AG10803 (cell line): ENCODE results near the gene CCDC8.
"Not testable (repeated sequence)": the region's sequence is repeated elsewhere in the genome, so short reads cannot be mapped to it uniquely, and the experiment has no call there.

ENCODE experiments used
- DNase-seq: peaks from one replicate; pipeline ENCODE4 v3.0.0; 2010; ENCODE audit warnings: low read depth
- H3K4me3 ChIP-seq: 2 replicates; pipeline ENCODE4 v1.5.1; 2011; ENCODE audit warnings: mild to moderate bottlenecking, low read length, control low read depth
- TF ChIP-seq, protein P1 (sequence below): conservative IDR thresholded peaks from 2 replicates; pipeline ENCODE4 v1.5.1; 2011; ENCODE audit warnings: mild to moderate bottlenecking, low read length, control low read depth, inconsistent platforms

The CCDC8 gene

DNA sequence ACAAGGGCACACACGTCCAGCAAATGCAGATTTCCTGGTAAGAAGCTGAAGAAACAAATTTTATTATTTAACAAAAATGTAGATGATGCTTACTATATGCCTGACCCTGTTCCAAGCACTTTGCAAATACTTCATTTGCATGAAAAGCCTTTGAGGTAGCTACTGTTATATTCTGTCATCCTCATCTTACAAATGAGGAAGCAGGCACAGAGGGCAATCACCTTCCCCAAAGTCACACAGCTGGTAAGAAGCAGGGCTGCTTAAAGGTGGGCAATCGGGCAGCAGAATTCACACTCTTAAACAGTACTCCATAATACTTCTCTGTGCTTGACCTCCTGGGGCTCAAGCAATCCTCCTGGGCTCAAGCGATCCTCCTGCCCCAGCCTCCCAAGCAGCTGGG, 33.6 kb upstream of the CCDC8 start:
- H3K4me3 ChIP-seq = no peak overlapping the region
- TF ChIP-seq, protein P1, sequence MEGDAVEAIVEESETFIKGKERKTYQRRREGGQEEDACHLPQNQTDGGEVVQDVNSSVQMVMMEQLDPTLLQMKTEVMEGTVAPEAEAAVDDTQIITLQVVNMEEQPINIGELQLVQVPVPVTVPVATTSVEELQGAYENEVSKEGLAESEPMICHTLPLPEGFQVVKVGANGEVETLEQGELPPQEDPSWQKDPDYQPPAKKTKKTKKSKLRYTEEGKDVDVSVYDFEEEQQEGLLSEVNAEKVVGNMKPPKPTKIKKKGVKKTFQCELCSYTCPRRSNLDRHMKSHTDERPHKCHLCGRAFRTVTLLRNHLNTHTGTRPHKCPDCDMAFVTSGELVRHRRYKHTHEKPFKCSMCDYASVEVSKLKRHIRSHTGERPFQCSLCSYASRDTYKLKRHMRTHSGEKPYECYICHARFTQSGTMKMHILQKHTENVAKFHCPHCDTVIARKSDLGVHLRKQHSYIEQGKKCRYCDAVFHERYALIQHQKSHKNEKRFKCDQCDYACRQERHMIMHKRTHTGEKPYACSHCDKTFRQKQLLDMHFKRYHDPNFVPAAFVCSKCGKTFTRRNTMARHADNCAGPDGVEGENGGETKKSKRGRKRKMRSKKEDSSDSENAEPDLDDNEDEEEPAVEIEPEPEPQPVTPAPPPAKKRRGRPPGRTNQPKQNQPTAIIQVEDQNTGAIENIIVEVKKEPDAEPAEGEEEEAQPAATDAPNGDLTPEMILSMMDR = no peak
- DNase-seq = no peak

DNA sequence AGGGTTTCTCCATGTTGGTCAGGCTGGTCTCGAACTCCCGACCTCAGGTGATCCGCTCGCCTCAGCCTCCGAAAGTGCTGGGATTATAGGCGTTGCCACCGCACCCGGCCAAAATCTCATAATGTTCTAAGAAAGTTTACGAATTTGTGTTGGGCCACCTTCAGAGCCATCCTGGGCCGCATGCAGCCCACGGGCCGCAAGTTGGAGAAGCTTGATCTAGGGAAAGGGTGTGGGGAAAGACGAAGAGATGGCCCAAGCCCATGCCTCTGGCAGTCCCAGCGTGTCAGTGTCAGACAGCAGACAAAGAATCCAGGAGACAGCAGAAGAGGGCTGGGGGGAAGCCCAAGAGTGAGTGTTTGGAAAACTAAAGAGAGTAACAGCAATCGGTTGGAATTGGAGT, 32.7 kb upstream of the CCDC8 start:
- no peak overlapping the region for H3K4me3 ChIP-seq
- no peak for DNase-seq
- TF ChIP-seq, protein P1 = no peak

DNA sequence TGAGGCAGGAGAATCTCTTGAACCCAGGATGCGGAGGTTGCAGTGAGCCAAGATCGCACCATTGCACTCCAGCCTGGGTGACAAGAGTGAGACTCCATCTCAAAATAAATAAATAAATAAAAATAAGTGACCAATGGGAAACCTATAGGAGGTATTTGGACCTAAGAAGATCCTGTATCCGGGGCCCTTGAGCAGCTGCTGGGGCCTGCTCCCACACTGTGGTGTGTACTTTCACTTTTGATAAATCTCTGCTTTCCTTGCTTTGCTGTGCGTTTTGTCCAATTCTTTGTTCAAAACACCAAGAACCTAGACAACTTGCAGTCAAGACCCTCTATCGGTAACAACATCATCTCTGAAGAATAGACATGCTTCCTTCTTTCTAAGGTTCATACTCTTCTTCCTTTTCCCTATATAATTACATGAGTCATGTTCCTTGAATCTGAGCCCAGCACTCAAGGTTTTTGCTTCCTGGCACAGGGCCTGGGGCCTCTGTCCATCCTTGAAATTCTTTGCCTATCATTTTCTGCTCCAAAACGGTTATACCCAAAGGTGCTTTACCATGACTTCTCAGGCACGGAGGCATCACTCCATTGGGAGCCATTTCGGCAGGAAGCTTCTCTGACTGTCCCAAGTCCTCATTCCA, 29.6 kb upstream of the CCDC8 start:
- peak; percentile 60 for DNase-seq
- TF ChIP-seq, protein P1 = no peak
- H3K4me3 ChIP-seq = no peak overlapping the region

DNA sequence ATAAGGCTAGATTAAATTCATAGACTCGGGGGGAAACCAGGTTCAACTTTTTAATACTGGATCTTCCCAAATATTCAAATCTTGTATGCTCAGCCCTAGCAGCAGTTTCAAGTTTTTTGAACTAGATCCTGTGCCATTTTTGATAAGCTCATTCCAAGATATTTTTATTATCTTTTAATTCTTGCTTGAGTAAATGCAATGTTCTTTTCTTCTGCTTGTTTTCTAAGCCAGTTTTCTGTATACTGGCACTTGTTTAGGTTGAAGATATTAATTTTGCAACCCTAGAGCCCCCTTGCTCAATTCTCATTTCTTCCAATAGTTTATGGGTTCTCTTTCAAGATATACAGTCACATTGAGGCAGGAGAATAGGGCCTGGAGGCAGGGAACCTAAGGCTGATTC, 28.5 kb upstream of the CCDC8 start:
- no peak for DNase-seq
- TF ChIP-seq, protein P1 = no peak
- no peak overlapping the region for H3K4me3 ChIP-seq

DNA sequence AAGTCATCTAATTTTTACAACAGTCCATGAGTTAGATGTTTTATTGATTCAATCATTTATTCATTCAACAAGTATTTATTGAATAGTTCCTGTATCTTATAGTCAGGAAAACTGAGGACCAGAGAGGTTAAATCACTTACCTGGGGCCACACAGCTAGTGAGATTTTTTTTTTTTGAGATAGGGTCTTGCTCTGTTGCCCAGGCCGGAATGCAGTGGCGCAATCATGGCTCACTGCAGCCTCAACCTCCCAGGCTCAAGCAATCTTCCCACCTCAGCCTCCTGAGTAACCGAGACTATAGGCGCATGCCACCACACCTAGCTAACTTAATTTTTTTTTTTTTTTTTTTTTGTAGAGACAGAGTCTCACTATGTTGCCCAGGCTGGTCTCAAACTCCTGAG, 22.3 kb upstream of the CCDC8 start:
- not testable (repeated sequence) for DNase-seq, H3K4me3 ChIP-seq

DNA sequence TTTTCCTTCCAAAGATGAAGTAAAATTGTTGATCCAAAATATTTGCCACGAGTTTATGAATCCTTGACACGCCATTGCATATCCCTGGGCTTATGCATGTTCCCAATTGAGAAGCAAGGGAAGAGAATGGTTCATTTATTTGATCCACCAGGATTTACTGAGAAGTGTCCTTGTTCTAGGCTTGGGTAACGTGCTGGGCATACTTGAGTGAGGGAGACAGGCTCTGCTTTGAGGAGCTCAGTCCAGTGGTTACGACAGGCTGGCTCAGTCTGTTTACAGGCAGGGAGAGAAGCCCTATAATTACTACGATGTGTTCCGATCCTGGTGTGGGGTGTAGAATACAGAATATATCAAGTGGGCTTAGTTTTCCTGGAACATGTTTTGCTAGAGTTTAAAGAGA, 21.6 kb upstream of the CCDC8 start:
- DNase-seq = no peak
- H3K4me3 ChIP-seq = no peak overlapping the region
- TF ChIP-seq, protein P1 = no peak

DNA sequence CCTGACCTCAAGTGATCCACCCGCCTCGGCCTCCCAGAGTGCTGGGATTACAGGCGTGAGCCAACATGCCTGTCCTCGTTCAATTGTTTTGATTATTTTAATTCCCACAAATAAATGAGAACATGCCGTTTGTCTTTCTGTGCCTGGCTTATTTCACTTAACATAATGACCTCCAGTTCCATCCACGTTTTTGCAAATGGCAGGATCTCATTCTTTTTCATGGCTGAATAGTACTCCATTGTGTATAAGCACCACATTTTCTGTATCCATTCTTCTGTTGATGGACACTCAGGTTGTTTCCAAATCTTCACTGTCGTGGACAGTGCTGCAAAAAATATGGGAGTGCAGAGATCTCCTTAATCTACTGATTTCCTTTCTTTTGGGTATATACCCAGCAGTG, 20.1 kb upstream of the CCDC8 start:
- not testable (repeated sequence) for DNase-seq, H3K4me3 ChIP-seq

DNA sequence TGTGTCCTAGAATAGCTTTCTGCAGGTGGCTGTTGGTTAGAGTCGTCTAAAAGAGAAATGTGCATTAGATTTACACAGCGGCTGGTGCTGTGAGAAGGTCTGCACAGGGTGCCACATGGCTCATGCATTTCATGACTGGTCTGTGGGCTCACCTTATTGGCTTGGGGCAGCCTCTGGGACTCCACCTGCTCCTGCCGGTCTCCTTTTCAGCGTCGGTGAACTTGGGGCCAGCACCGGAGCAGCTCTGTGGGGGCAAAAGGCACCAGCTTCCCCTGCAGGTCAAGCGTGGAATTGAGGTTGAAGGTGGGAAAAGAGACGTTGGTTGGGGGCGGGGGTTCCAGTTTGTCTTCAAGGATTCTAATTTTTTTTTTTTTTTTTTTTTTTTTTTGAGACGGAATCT, 18.5 kb upstream of the CCDC8 start:
- TF ChIP-seq, protein P1 = 0 out of 2 replicates have a peak, but pooled peaks have one; percentile 16
- DNase-seq = no peak
- H3K4me3 ChIP-seq = no peak overlapping the region
